Stimulated activated CD4-positive, alpha-beta T cell treated with anti-CD3 and anti-CD28 coated beads, Interleukin-1b, Interleukin-23, amount 100 ng/mL, for 1 hour (primary cell): ENCODE results near the gene MFSD2B.
"Not testable (repeated sequence)": the region's sequence is repeated elsewhere in the genome, so short reads cannot be mapped to it uniquely, and the experiment has no call there.

Experiments used
- DNase-seq, 2 donors: peaks; one replicate each; pipeline ENCODE4 v3.0.0-alpha.2; 2020; ENCODE audit warnings: low read depth in 2 of 2

Gene MFSD2B

GRCh38 chr2:24009680-24010476 lies at the start of gene MFSD2B:
Gene MFSD2B (plus strand): TSS chr2:24010085. CDS start chr2:24010097, 12 bp downstream.
- no peak for DNase-seq

GRCh38 chr2:23967846-23968245 lies 42.0 kb upstream of the MFSD2B start:
- no peak for DNase-seq

- DNase-seq = no peak
These were observed 33.0 kb upstream of the MFSD2B start for GRCh38 chr2:23976883-23977282.

- DNase-seq = no peak
These were observed 21.5 kb upstream of the MFSD2B start for GRCh38 chr2:23988371-23988770.

GRCh38 chr2:23992931-23993330 lies 17.0 kb upstream of the MFSD2B start:
- no peak for DNase-seq

- no peak for DNase-seq
These were observed 16.1 kb upstream of the MFSD2B start for GRCh38 chr2:23993736-23994269.

GRCh38 chr2:23994567-23994966 lies 15.3 kb upstream of the MFSD2B start:
- no peak for DNase-seq

- no peak for DNase-seq
These were observed 2.2 kb upstream of the MFSD2B start for GRCh38 chr2:24007693-24008092.

GRCh38 chr2:24008672-24009366 lies 1.1 kb upstream of the MFSD2B start:
- no peak for DNase-seq

- DNase-seq = no peak
These were observed 562 bp upstream of the MFSD2B start for GRCh38 chr2:24009367-24009679.

- DNase-seq = no peak
These were observed 778 bp downstream of the MFSD2B start for GRCh38 chr2:24010477-24011249.

GRCh38 chr2:24011250-24012104 lies 1.6 kb downstream of the MFSD2B start:
- DNase-seq = no peak

- no peak for DNase-seq
These were observed 2.8 kb downstream of the MFSD2B start for GRCh38 chr2:24012521-24013188.

- DNase-seq = not testable (repeated sequence)
These were observed 5.0 kb downstream of the MFSD2B start for GRCh38 chr2:24014902-24015301.

- DNase-seq = no peak
These were observed 5.9 kb downstream of the MFSD2B start for GRCh38 chr2:24015562-24016375.

GRCh38 chr2:24016376-24016761 lies 6.5 kb downstream of the MFSD2B start:
- DNase-seq = no peak

- no peak for DNase-seq
These were observed 7.2 kb downstream of the MFSD2B start for GRCh38 chr2:24016853-24017703.

GRCh38 chr2:24017711-24018110 lies 7.8 kb downstream of the MFSD2B start:
- no peak for DNase-seq

GRCh38 chr2:24018241-24018640 lies 8.4 kb downstream of the MFSD2B start:
- DNase-seq = no peak
